ENCODE data around the gene PSMC5. TPM values are rescaled to one million over a fixed set of nuclear protein-coding genes. Genes with fewer than 3 reads are reported as not detected.

The PSMC5 gene
- total and polyA plus RNA-seq, 9 of the 15 experiments (the other 6 are each of a cell fraction or from before 2014, with no cell fraction given) = 89.2 to 393 (median 161) TPM

GRCh38 chr17:63822537-63822936, 4.7 kb upstream of the PSMC5 start:
- FAIRE-seq = no peak
- Histone ChIP-seq H3K4me2 (ENCODE audit: insufficient read depth, low read length) (no peak overlapping the region), H3K9ac (ENCODE audit: insufficient read depth in 1 of 2, low read depth in 2 of 2, low read length in 2 of 2) (no peak overlapping the region), H4K20me1 (replicated peaks; ENCODE audit: control insufficient read depth, insufficient read depth, low read length) (peaks cover 6% of the 10 kb centered on the region; the same call in 1 of the 2 replicates), H3K79me2 (ENCODE audit: control insufficient read depth, insufficient read depth, low read length) (peaks cover 23% of the 10 kb centered on the region), H3K4me3 (no peak overlapping the region), H3K9me1 (ENCODE audit: control insufficient read depth, insufficient read depth, low read length) (no peaks in the 10 kb centered on the region), H2AFZ (ENCODE audit: low read depth, low read length) (no peak overlapping the region), H3K27me3 (ENCODE audit: control insufficient read depth in 2 of 2, insufficient read depth in 2 of 2, low read length in 2 of 2) (no peaks in the 10 kb centered on the region), H3K36me3 (ENCODE audit: control insufficient read depth, insufficient read depth, low read length) (peaks cover 84% of the 10 kb centered on the region), H3K9me3 (replicated peaks; ENCODE audit: control insufficient read depth, insufficient read depth, low read depth, low read length) (no peaks in the 10 kb centered on the region), H3K27ac (ENCODE audit: extremely low read depth, low read depth, low read length) (no peak overlapping the region), H3K4me1 (replicated peaks in 1 of 2; ENCODE audit: control insufficient read depth in 2 of 2, insufficient read depth in 2 of 2, low read length in 2 of 2) (peaks cover 0 to 5% of the 10 kb centered on the region in 2 experiments; a peak in 3 of 5 replicates)
- POLR2A ChIA-PET = interaction anchor here (0.5 to 2.0 kb wide), 3 partner anchors 11 to 386 kb away, joined by 4 to 5 read pairs (median 5); no protein-coding TSS in a partner anchor
- DNase-seq (ENCODE audit: extremely low read depth in 1 of 4, low spot score in 3 of 4) = no peak
- no TSS peak for BruUV-seq (replicated peaks)
- TF ChIP-seq PTRF (tag; IDR thresholded peaks at IDR 0.05) (no peak), NFIC (IDR thresholded peaks at IDR 0.05) (no peak), ZNF561 (CRISPR knock-in tag; conservative IDR thresholded peaks at IDR 0.05) (no peak), RBM25 (IDR thresholded peaks at IDR 0.05; ENCODE audit: low read depth, low read length, severe bottlenecking) (peak; percentile 3), PHF21A (IDR thresholded peaks at IDR 0.05; ENCODE audit: borderline replicate concordance, low read depth) (no peak), ZBTB26 (CRISPR knock-in tag; IDR thresholded peaks at IDR 0.05) (no peak), HDAC8 (tag; IDR thresholded peaks at IDR 0.05) (no peak)
- TF ChIP-seq, protein P1, sequence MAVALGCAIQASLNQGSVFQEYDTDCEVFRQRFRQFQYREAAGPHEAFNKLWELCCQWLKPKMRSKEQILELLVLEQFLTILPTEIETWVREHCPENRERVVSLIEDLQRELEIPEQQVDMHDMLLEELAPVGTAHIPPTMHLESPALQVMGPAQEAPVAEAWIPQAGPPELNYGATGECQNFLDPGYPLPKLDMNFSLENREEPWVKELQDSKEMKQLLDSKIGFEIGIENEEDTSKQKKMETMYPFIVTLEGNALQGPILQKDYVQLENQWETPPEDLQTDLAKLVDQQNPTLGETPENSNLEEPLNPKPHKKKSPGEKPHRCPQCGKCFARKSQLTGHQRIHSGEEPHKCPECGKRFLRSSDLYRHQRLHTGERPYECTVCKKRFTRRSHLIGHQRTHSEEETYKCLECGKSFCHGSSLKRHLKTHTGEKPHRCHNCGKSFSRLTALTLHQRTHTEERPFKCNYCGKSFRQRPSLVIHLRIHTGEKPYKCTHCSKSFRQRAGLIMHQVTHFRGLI (CRISPR knock-in tag; IDR thresholded peaks at IDR 0.05) = no peak
- CTCF ChIA-PET (ENCODE audit: low intra/inter-chr PET ratio) = no interaction called here
- no peak for ATAC-seq
- intact Hi-C loops (cut with micrococcal nuclease) = no loop called here
- in situ Hi-C loops (cut with MboI) = no loop called here

Measured in K562 (cell line).